ENCODE measurements around the gene RTCA.
"Not testable (repeated sequence)": the region's sequence is repeated elsewhere in the genome, so short reads cannot be mapped to it uniquely, and the experiment has no call there.

Gene RTCA

GRCh38 chr1:100265931-100266740 is at the start of gene RTCA:
Gene RTCA, plus strand, starts transcription at chr1:100266216. Its CDS starts 160 bp downstream, at chr1:100266376.
- FAIRE-seq: peak; percentile 94

GRCh38 chr1:100217834-100218233 is 48.2 kb upstream of the RTCA start:
- DNase-seq (ENCODE audit: extremely low spot score, insufficient read length, low read depth) (no peak), FAIRE-seq (no peak)

More at GRCh38 chr1:100265931-100266740, at the start of gene RTCA:
- DNase-seq (ENCODE audit: extremely low spot score, insufficient read length, low read depth): peak; percentile 87

GRCh38 chr1:100219457-100219856 is 46.6 kb upstream of the RTCA start:
- FAIRE-seq: no peak
- no peak for DNase-seq (ENCODE audit: extremely low spot score, insufficient read length, low read depth)

- FAIRE-seq (no peak), DNase-seq (ENCODE audit: extremely low spot score, insufficient read length, low read depth) (no peak)
These were observed 46.1 kb upstream of the RTCA start for GRCh38 chr1:100219883-100220282.

GRCh38 chr1:100222428-100222827 is 43.6 kb upstream of the RTCA start:
- DNase-seq (ENCODE audit: extremely low spot score, insufficient read length, low read depth) (no peak), FAIRE-seq (no peak)

- FAIRE-seq (peak; percentile 15), DNase-seq (ENCODE audit: extremely low spot score, insufficient read length, low read depth) (no peak)
These were observed 36.2 kb upstream of the RTCA start for GRCh38 chr1:100229681-100230443.

GRCh38 chr1:100230765-100231164 is 35.3 kb upstream of the RTCA start:
- no peak for FAIRE-seq
- no peak for DNase-seq (ENCODE audit: extremely low spot score, insufficient read length, low read depth)

GRCh38 chr1:100231721-100232120 is 34.3 kb upstream of the RTCA start:
- FAIRE-seq (no peak), DNase-seq (ENCODE audit: extremely low spot score, insufficient read length, low read depth) (no peak)

- FAIRE-seq (no peak), DNase-seq (ENCODE audit: extremely low spot score, insufficient read length, low read depth) (no peak)
These were observed 33.9 kb upstream of the RTCA start for GRCh38 chr1:100232156-100232555.

- not testable (repeated sequence) for DNase-seq (ENCODE audit: extremely low spot score, insufficient read length, low read depth); FAIRE-seq
These were observed 32.5 kb upstream of the RTCA start for GRCh38 chr1:100233566-100233965.

- no peak for FAIRE-seq
These were observed 31.6 kb upstream of the RTCA start for GRCh38 chr1:100234432-100234831.

GRCh38 chr1:100237091-100237490 is 28.9 kb upstream of the RTCA start:
- DNase-seq (ENCODE audit: extremely low spot score, insufficient read length, low read depth) (no peak), FAIRE-seq (no peak)

More at GRCh38 chr1:100234432-100234831, 31.6 kb upstream of the RTCA start:
- DNase-seq (ENCODE audit: extremely low spot score, insufficient read length, low read depth): no peak

- FAIRE-seq: no peak
These were observed 26.1 kb upstream of the RTCA start for GRCh38 chr1:100239961-100240360.

GRCh38 chr1:100240631-100241030 is 25.4 kb upstream of the RTCA start:
- no peak for FAIRE-seq
- no peak for DNase-seq (ENCODE audit: extremely low spot score, insufficient read length, low read depth)

More at GRCh38 chr1:100239961-100240360, 26.1 kb upstream of the RTCA start:
- no peak for DNase-seq (ENCODE audit: extremely low spot score, insufficient read length, low read depth)

GRCh38 chr1:100246738-100247137 is 19.3 kb upstream of the RTCA start:
- DNase-seq (ENCODE audit: extremely low spot score, insufficient read length, low read depth) (no peak), FAIRE-seq (no peak)

GRCh38 chr1:100249155-100249536 is 16.9 kb upstream of the RTCA start:
- DNase-seq (ENCODE audit: extremely low spot score, insufficient read length, low read depth): no peak
- peak; percentile 12 for FAIRE-seq

- DNase-seq (ENCODE audit: extremely low spot score, insufficient read length, low read depth) (peak; percentile 95), FAIRE-seq (peak; percentile 99)
These were observed 16.3 kb upstream of the RTCA start, which contains the start of gene DBT for GRCh38 chr1:100249537-100250257. Gene DBT, minus strand, starts transcription at chr1:100249834. Its CDS starts 14 bp downstream, at chr1:100249820.

- no peak for DNase-seq (ENCODE audit: extremely low spot score, insufficient read length, low read depth)
- no peak for FAIRE-seq
These were observed 15.8 kb upstream of the RTCA start for GRCh38 chr1:100250264-100250663.

- FAIRE-seq (no peak), DNase-seq (ENCODE audit: extremely low spot score, insufficient read length, low read depth) (no peak)
These were observed 15.2 kb upstream of the RTCA start for GRCh38 chr1:100250807-100251206.

- DNase-seq (ENCODE audit: extremely low spot score, insufficient read length, low read depth): no peak
These were observed 13.1 kb upstream of the RTCA start for GRCh38 chr1:100252901-100253300.

More at GRCh38 chr1:100252901-100253300, 13.1 kb upstream of the RTCA start:
- no peak for FAIRE-seq

All from GM18507 (cell line).